Uterus (tissue), 4 donors: ENCODE results near the gene PTPRD. TPM values are rescaled to one million over a fixed set of nuclear protein-coding genes. Genes with fewer than 3 reads are reported as not detected.

Source experiments
- DNase-seq, 2 donors: peaks; one replicate each; pipeline ENCODE4 v3.0.0-alpha.2; 2019 to 2020
- H3K27ac ChIP-seq, 2 donors: fragments of 200-600 bp; sonication (generic); 1 replicate in 1 of 2; 2 replicates in 1 of 2; pipeline ENCODE4 v1.5.1; 2016 to 2018
- H3K27me3 ChIP-seq, 2 donors: fragments of 200-600 bp; sonication (generic); one replicate each; pipeline ENCODE4 v1.5.1; 2018 to 2019; ENCODE audit warnings: control low read depth in 1 of 2
- H3K36me3 ChIP-seq, 2 donors: fragments of 200-600 bp; sonication (generic); one replicate each; pipeline ENCODE4 v1.5.1; 2019; ENCODE audit warnings: control low read depth in 1 of 2
- H3K4me1 ChIP-seq, 2 donors: fragments of 200-600 bp; sonication (generic); one replicate each; pipeline ENCODE4 v1.5.1; 2018 to 2019; ENCODE audit warnings: control low read depth in 1 of 2
- H3K4me3 ChIP-seq, 2 donors: fragments of 200-600 bp; sonication (generic); 1 replicate in 1 of 2; 2 replicates in 1 of 2; pipeline ENCODE4 v1.5.1; 2018 to 2019; ENCODE audit warnings: mild to moderate bottlenecking in 1 of 2
- H3K9me3 ChIP-seq, 2 donors: fragments of 200-600 bp; sonication (generic); one replicate each; pipeline ENCODE4 v1.5.1; 2019; ENCODE audit warnings: control low read depth in 1 of 2
- POLR2A ChIP-seq, 2 donors: fragments of 450-650 bp; IDR thresholded peaks; one replicate each; pipeline ENCODE4 v1.6.1; 2016; ENCODE audit warnings: antibody characterized with exemption in 2 of 2, mild to moderate bottlenecking in 1 of 2, moderate library complexity in 1 of 2
- intact Hi-C: fragments of 100-400 bp; cut with DNase I; formaldehyde crosslinking; loops from one replicate; pipeline ENCODE4 v1.15.1; 2023; ENCODE audit warnings: low total_unique reads
- total RNA-seq, 4 donors: library from RNA; depleted of rRNA in 3 of 4; stranded (reverse); fragments of >200 nt in 3 of 4; gene quantifications; one replicate each; pipeline versions ENCODE4 v1.1.0 to v1.2.4, GENCODE V29; 2014 to 2023
- TF ChIP-seq, protein P1 (sequence below), 4 experiments: fragments of 200-600 bp in 2 of 4; fragments of 450-650 bp in 2 of 4; sonication (generic) in 2 of 4; IDR thresholded peaks; one replicate each; pipeline ENCODE4 v1.5.1; 2016 to 2019; ENCODE audit warnings: antibody characterized with exemption in 4 of 4, mild to moderate bottlenecking in 2 of 4, moderate library complexity in 1 of 4
- donor health status: DM: yes; HTN: yes; CAD: no.

The PTPRD gene
- total RNA-seq, 4 donors from 2014 or later: 1.2 to 136 (median 26.4) TPM

DNA sequence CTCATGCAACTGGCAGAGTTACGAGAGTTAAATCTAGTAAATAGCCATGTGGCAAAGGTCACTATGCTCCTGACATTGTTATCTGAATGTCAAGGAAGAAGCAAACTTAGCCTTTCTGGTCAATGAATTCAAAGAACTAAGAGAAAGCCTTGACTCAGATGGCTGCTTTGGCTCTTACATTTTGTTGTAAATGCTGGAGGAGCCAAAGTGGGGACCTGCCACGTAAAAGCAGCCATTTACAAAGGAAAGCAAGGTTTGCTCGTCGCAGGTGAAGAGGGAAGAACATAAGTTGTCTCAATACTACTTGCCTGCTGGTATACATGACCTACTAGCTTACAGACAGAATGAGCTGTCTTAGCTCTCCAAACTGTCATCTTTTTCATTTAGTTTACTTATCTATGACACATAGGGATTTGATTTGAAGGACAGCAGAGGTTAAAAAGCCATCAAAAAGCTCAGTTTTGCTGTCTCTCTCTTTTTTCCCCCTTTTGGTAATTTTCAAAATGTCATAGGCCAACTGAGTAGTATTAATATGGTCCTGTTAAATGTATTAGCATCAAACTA is 1760.4 kb downstream of the PTPRD start:
- H3K27me3 ChIP-seq: peaks cover 0 to 7% of the 10 kb centered on the region in 2 donors
- H3K36me3 ChIP-seq: no peaks in the 10 kb centered on the region
- H3K27ac ChIP-seq: no peak overlapping the region
- no peaks in the 10 kb centered on the region for H3K4me1 ChIP-seq
- H3K9me3 ChIP-seq: no peaks in the 10 kb centered on the region
- intact Hi-C loops: no loop called here
- no peak overlapping the region for H3K4me3 ChIP-seq
- TF ChIP-seq POLR2A (IDR thresholded peaks at IDR 0.05): no peak
- no peak for DNase-seq

DNA sequence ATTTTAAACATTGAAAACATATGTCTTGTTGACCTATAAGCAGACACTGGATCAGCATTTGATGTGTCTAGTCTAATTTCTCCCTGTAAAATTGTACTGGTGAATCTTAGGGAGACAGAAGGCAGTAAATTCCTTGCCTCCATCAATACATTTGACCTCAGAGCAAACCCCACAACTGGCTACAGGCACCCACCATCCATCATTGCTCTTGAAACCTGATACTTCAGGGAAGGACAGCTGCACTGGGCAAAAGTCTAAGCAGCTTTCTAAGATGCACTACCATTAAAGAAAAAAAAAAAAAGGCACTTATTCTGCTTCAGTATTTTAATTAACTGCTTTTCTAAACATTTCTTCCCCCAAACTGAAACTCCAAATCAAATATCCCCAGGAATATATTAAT is 1761.9 kb downstream of the PTPRD start:
- Histone ChIP-seq H3K36me3 (no peaks in the 10 kb centered on the region), H3K27me3 (peaks cover 0 to 7% of the 10 kb centered on the region in 2 donors), H3K4me3 (no peak overlapping the region), H3K27ac (no peak overlapping the region), H3K9me3 (no peaks in the 10 kb centered on the region), H3K4me1 (no peaks in the 10 kb centered on the region)
- DNase-seq: no peak
- TF ChIP-seq, protein P1, sequence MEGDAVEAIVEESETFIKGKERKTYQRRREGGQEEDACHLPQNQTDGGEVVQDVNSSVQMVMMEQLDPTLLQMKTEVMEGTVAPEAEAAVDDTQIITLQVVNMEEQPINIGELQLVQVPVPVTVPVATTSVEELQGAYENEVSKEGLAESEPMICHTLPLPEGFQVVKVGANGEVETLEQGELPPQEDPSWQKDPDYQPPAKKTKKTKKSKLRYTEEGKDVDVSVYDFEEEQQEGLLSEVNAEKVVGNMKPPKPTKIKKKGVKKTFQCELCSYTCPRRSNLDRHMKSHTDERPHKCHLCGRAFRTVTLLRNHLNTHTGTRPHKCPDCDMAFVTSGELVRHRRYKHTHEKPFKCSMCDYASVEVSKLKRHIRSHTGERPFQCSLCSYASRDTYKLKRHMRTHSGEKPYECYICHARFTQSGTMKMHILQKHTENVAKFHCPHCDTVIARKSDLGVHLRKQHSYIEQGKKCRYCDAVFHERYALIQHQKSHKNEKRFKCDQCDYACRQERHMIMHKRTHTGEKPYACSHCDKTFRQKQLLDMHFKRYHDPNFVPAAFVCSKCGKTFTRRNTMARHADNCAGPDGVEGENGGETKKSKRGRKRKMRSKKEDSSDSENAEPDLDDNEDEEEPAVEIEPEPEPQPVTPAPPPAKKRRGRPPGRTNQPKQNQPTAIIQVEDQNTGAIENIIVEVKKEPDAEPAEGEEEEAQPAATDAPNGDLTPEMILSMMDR (IDR thresholded peaks at IDR 0.05): no peak
- TF ChIP-seq POLR2A (IDR thresholded peaks at IDR 0.05): no peak
- intact Hi-C loops: no loop called here

DNA sequence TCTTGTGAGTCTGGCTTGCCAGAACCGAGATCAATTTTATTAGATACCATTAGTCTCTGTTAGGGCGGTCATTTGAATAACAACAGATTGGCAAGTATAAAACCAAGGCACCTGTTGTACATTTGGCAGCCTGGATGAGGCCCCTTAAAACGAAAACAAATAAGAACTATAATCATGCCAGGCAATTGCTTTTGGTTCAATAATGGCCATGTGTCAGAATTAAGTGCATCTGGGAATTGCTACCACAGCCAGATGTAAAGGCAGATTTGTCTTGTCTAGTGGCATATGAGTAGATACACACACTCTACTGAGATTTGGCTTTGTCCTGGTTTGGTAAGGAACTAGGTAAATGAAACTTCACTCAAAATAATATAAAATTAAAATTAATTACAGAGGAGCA is 1767.0 kb downstream of the PTPRD start:
- no peaks in the 10 kb centered on the region for H3K36me3 ChIP-seq
- TF ChIP-seq, protein P1 (IDR thresholded peaks at IDR 0.05): no peak
- TF ChIP-seq POLR2A (IDR thresholded peaks at IDR 0.05): no peak
- intact Hi-C loops: no loop called here
- DNase-seq: no peak
- H3K9me3 ChIP-seq: no peaks in the 10 kb centered on the region
- no peaks in the 10 kb centered on the region for H3K27me3 ChIP-seq
- no peak overlapping the region for H3K27ac ChIP-seq
- H3K4me3 ChIP-seq: no peak overlapping the region
- no peaks in the 10 kb centered on the region for H3K4me1 ChIP-seq

DNA sequence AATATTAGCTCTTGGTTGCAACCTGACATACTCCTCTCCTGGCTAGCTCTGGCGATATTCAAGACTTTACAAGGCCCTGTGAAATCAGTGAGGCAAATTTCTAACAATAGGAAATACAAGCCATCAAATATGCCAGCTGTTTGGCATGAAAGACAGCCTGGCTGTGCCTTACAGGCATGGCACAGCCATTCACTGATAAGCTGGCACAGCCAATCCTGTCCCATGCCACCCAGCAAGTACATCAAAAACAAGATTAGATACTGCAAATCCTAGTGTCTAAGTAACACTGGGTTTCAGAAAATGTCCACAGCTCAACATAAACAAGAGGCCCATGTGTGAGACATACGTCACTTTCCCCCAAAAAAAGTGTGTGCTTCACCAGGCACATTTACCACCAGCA is 1767.4 kb downstream of the PTPRD start:
- no peaks in the 10 kb centered on the region for H3K27me3 ChIP-seq
- H3K4me1 ChIP-seq: no peaks in the 10 kb centered on the region
- no peaks in the 10 kb centered on the region for H3K9me3 ChIP-seq
- H3K36me3 ChIP-seq: no peaks in the 10 kb centered on the region
- no peak overlapping the region for H3K4me3 ChIP-seq
- no peak for DNase-seq
- intact Hi-C loops: no loop called here
- H3K27ac ChIP-seq: no peak overlapping the region
- TF ChIP-seq, protein P1 (IDR thresholded peaks at IDR 0.05): no peak
- no peak for TF ChIP-seq POLR2A (IDR thresholded peaks at IDR 0.05)

DNA sequence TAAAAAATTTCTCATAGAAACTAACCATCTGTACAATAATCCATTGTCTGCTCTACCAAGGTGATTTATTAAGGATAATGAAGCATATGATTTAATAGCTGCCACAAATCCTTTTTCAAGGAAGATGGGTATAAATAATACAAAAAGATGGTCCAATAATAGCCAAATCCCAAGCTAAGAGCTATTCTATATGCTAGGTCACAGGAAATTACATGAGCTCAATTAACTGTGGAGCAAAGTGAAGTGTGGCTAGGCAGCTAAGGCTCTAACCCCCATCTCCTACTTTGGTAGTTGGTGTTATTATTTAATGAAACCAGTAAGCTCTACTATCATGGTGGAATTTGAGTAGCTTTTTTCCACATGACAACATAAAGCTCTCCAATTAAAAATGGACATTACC is 1768.3 kb downstream of the PTPRD start:
- Histone ChIP-seq H3K27me3 (no peaks in the 10 kb centered on the region), H3K36me3 (no peaks in the 10 kb centered on the region), H3K27ac (no peak overlapping the region), H3K4me3 (no peak overlapping the region), H3K9me3 (no peaks in the 10 kb centered on the region), H3K4me1 (no peaks in the 10 kb centered on the region)
- no peak for DNase-seq
- no peak for TF ChIP-seq POLR2A (IDR thresholded peaks at IDR 0.05)
- TF ChIP-seq, protein P1 (IDR thresholded peaks at IDR 0.05): no peak
- intact Hi-C loops: no loop called here
